GM18505 (cell line): ENCODE measurements around the gene ESPL1.
"Not testable (repeated sequence)": the region's sequence is repeated elsewhere in the genome, so short reads cannot be mapped to it uniquely, and the experiment has no call there.

ENCODE experiments used
- ATAC-seq: cut with Tn5 transposase; IDR thresholded peaks from one replicate; pipeline ENCODE4 v1.9.1; 2021; ENCODE audit not compliant: unreplicated experiment
- POLR2A ChIP-seq: IDR thresholded peaks from 4 replicates; pipeline ENCODE4 v1.6.1; 2011; ENCODE audit warnings: borderline replicate concordance; ENCODE audit not compliant: insufficient read depth, insufficient read length; ENCODE audit errors: extremely low read depth

The ESPL1 gene

DNA sequence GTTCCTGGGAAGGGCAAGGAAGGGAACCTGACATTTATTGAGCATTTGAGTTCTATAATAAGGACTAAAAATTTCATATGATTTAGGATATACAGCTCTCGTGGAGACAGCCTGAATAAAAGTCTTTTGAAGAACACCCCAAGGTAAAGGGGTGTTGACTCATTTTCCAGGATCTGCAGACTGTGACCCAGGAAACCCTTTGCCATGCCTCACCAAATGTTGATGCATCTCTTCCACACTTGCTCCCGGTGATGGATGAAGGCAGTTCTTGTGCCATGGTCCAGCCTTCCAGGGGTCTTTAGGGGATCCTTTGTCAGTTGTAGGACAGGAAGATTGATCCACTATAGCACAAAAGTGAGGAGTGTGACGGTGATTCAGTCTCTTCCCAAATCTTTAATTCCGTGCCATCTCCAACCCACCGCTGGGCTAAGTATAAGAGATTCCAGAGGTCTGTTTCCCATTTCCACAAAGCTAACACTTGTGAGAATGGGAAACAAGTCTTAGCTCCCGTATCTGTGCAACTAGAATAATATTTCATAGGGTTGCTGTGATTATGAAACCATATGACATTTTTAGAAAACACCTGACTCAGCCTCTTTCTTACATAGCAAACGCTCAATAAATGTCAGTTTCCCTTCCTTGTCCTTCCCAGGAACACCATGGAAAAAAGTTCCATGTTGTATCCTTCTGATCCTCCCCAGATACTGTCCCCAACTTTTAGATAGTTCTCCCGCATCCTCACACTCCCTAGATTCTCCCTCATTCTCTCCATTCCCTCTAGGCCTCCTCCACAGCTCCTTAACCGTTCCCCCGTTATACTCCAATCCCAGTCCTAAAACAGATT, 52.5 kb downstream of the ESPL1 start:
- TF ChIP-seq POLR2A: no peak
- no peak for ATAC-seq

DNA sequence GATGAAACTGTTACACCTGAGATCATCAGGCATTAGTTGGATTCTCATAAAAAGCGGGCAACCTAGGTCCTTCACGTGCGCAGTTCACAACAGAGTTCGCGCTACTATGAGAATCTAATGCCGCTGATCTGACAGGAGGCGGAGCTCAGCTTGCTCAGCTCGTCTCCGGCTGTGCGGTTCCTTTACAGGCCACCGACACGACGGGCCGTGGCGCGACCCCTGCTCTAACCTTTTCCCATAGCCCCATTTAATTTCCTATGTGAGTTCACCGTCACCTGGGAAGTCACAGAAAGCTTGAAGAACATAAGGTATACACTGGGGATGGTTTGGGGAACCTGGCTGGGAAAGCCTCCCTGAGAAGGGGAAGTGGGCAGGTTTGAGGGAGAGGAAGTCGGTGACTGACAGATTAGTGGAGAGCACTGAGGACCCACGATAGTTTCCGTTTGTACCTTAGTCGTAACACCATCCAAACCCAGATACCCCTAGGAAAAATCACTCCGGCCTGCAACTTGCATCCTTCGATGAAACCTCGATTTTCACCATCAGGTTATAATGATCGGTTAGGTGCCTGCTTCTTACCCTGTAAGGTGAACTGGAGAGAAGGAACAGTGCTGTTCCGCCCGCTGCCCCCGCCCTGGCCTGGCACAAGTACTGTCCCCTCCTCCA, 56.1 kb downstream of the ESPL1 start:
- TF ChIP-seq POLR2A: no peak
- peak; percentile 32 for ATAC-seq

DNA sequence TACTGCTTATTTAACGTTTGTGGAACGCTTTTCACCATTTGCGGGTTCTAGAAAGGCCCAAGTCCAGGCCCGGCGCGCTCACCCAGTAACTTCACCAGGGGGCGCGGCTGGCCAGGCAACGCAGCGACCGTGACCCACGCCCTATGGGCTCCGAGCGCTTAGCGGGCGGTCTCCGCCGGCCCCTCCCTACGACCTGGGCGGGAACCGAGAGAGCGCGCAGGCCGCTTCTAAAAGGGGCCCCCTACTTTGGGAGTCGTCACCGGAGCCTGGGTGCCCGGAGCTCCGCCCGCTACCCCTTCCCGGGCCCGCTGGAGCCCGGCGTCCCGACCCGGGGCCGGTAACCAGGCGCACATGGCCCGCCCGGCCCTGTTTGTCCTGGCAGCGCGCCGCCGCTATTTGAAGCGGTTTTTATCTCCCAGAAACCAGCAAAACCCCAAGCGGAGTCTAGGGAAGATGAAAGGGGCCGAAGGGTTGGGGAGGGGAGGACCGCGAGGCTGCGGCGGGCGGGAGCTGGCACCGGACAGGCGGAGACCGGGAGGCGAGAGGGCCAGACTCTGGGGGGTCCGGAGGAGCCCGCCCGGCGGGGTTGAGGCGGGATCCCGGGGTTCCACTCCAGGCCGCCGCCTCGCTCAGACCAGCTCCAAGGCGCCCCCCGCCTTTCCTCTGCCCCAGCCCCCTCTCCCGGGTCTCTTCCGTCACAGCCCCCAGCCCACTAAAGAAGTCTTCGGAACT, 56.8 kb downstream of the ESPL1 start:
- TF ChIP-seq POLR2A: peak; percentile 74
- peak; percentile 47 for ATAC-seq

DNA sequence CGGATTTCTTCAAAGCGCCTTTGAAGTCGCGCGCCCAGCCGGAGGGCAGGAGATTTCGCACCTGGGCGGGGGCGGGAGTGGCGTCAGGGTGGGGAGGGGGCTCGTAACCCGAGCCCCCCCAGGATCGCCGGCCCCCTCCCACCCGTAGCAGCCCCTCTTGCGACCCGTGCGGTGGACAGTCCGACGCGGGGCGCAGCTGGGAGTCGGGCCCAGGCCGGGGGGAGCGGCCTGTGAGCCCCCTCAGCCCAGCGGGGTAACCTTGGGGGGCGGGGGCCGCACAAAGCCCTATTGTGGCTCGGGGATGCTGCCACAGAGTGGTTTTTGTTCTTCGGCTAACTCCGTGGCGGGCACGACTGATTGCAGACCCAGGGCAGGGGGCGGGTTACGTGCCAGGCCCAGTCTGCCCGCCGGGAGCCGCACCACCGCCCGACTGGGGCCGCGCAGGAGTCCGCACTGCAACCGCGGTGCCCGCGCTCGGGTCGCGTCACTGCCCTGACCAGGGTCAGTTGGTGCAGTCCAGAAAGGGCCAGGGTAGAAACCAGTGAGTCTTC, 57.5 kb downstream of the ESPL1 start:
- TF ChIP-seq POLR2A: no peak
- no peak for ATAC-seq

DNA sequence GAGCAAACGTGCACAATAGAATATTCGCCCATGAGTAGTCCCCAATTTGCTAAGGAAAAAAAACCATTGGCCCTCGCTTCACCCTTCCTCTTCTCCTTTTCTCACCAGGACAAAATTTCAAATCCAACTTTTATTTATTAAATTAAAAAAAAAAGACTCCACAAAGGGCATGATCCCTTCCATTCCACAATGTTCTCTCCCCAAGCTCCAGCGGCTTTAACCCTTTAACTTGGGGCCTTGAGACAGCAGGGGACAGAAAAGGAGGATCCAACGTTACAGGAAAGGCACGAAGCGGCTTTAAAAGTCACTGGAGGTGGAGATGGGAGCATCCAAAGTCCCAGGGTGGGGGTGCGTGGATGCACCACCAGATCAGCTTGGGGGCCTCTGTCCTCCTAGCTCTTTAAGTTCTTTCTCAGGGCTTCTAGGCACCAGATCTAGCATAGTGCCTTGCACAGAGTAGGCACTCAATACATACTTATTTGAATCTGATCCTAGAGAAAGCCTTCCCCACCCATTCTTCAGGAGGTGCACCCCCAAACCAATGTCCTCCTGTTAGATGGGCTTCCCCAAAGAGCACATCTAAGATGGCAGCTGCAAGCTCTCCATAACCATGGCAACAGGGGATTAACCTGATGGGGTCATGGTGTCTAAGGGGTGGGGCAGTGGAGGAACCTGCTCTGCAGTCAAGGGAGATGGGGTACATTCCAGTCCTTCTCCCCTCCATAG, 58.5 kb downstream of the ESPL1 start:
- ATAC-seq: no peak
- TF ChIP-seq POLR2A: no peak

DNA sequence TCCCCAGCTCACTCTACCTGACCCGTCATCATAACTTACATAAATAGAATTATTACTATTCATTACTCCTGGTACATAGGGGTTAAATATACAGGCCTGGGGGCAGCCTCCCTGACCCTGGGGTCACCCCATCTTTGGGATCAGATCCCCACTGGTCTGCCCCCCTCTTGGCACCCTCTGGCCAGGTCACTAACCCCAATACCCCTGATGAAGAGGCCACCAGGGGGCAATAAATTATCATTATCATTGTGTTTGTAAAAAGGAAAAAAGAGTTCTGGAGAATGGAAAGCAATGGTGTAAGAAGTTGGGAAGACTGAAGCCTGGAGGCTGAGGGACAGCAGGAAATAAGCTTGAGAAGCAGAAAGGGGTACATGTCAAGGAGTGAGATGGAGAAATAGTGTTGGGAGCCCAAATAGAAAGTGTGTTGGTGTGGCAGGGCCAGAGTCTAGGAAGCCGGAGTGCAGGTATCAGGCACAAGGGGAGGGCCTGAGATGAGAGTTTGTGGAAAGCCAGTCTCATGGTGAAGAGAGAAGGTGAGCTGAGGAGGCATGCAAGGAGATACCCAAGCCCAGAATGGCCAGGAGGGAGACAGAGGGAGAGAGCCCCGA, 59.4 kb downstream of the ESPL1 start:
- no peak for ATAC-seq
- TF ChIP-seq POLR2A: no peak

DNA sequence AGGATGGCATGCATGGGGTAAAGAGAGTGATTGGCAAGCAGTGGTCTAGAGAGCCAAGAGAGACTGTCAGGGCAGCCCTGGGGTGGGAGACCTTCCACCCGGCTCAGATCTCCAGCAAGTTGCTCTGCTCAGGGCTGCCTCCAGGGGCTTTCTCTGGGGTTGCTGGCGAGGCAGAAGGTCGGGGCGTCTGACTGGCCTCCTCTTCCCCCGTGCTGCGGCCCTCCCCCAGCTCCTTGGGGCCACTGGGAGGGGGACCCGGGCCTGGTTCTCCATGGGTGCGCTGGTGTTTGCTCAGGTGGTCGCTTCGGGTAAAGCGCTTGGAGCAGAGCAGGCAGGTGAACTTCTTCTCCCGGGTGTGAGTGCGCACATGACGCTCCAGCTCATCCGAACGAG, 59.9 kb downstream of the ESPL1 start:
- ATAC-seq: no peak
- TF ChIP-seq POLR2A: no peak

DNA sequence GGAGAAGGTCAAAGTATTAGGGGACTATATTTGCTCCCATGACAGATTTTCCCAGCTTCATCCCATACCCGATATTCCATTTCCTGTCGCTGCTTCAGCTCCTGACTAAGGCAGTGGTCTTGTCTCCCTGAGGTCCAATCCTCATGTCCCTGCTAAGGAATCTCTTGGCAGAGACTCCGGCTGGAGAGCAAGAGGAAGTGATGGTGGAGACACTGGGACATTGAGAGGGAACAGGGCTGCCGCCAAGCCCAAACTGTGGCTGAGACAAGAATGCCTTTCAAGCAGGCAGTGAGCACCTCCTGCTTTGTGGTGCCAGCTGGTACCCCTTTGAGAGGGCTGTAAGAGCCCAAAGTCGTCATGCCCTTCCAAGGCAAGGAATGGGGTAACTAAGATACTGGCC, 62.6 kb downstream of the ESPL1 start:
- no peak for ATAC-seq
- TF ChIP-seq POLR2A: no peak

DNA sequence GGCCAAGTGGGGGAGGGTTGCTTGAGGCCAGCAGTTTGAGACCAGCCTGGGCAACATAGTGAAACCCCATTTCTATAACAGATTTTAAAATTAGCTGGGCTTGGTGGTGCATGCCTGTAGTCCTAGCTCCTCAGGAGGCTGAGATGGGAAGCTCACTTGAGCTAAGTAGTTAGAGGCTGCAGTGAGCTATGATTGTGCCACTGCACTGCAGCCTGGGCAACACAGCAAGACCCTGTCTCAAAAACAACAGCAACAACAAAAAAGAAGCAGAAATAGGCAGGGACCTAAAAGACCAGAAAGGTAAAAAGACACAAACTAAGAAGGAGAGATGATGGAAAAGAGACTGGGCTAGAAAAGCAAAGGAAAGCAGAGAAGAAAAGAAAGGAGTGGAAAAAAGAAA, 64.2 kb downstream of the ESPL1 start:
- not testable (repeated sequence) for ATAC-seq

DNA sequence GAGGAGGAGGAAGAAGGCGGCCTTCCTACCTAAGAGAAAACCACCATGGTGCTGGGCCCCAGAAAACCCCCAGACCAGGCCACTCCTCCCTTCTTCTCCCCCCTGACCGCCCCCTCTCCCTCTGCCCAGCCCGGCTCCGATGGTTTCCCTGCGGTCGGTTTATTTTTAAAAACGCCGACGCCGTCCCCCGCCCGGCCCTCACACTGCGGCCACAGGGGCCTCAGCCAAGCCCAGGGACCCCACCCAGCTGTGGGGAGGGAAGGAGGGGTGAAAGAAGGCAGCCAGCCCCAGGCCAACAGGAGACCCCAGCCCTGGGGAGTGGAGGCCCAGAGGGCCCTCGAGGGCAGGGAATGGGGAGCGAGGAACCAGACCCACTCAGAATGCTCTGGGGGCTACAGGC, 64.6 kb downstream of the ESPL1 start:
- no peak for TF ChIP-seq POLR2A
- no peak for ATAC-seq

DNA sequence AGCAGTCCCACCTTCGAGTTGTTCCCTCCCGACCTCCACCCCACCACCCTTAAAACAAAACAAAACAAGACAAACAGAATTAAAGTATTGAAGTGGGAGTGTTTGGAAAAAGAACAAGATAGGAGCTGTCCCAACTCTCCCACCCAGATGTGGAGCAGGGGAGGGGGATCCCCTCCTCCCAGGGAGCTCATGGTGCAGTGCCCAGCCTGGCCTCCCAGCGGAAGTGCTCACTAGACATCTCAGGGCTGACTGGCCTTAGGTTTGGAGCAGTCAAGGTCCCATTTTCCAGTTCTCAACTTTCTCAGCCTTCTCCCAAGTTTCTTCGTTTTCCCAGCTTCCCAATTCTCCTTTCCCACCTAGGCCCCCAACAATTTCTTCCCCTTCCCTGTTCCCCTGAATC, 65.2 kb downstream of the ESPL1 start:
- ATAC-seq: no peak
- no peak for TF ChIP-seq POLR2A

DNA sequence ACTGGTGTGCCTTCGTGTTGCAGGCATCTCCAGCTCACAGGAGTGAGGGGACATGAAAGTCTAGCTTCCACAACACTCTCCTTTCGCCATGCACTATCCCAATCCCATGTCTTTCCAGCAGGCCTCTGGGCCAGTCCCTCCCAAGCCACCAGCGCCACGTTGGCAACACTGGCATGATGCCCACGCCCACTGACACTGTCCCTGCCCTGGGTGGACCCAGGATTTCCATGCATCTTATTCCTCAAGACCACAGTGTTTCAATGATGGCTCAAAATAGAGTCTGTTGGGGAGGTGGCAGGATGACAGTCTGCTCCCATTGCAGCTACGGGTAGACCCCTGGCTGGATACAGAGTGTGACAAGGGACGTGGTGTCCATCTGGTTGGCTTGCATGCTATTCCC, 65.7 kb downstream of the ESPL1 start:
- ATAC-seq: no peak
- TF ChIP-seq POLR2A: no peak

DNA sequence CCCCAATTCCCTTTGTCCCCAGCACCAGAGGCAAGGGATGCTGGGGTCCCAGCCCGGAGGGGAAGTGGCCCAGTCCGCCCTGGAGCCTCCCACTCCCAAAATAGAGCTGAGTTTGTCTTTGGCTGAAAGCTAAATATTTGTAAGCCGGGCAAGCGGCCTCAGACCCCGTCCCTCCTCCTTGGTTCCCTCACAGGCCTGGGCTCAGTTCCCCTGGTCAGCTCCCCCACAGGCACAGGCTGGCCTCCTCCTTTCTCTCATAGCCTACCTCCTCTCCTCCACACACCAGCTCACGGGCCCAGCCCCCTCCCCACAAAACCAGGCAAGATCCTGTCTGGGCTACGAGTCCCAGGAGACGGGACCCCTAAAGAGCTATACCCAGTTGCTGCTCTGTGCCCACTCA, 66.7 kb downstream of the ESPL1 start:
- TF ChIP-seq POLR2A: no peak
- no peak for ATAC-seq

DNA sequence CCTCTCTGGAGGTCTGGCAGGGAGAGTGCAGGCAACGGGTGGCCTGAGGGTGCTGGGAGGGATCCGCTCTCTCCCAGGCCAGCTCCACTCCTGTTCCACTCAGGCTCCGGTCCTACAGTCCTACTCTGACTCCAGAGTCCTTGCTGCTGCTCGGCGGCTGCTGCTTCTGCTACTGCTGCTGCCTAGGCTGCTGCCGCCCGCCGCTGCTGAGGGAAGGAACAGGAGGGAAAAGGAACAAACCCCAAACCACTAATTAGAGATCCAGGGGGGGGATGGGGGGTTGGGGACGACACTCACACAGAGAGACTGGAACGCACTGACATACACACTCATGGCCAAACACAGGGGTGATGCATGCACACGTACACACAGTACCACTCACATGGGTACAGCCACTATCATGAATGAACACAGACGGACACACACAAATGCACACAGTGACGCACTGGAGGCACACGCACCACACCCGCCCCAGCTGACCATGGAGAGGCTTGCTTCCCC, 68.1 kb downstream of the ESPL1 start, which contains the start of gene SP7:
Gene SP7, minus strand, starts transcription at position 174 of the 501 bp plus-strand sequence. CDS start 708 bp downstream, outside the sequence.
- ATAC-seq: no peak
- no peak for TF ChIP-seq POLR2A
